ENCODE data around the gene HSD17B2.

DNA sequence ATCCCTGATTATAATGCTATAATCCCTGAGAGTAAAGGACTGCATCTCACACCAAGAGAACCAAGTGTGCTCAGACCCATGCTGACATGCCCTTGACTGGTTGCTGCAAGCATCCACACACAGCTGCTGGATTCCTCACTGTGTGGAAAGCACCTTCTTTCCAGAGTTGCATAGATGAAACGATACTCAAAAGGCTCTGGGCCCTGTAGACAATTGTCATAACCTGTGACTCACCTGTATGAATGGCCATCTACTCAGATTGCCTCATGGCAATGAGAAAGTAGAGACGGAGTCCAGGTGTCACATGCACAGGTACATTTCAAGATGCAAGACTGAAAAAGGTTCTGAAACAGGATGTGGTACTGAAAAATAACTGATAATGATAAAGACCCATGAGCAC is 76.9 kb downstream of the HSD17B2 start:
- TF ChIP-seq POLR2A (IDR thresholded peaks at IDR 0.05): no peak
- TF ChIP-seq, protein P1, sequence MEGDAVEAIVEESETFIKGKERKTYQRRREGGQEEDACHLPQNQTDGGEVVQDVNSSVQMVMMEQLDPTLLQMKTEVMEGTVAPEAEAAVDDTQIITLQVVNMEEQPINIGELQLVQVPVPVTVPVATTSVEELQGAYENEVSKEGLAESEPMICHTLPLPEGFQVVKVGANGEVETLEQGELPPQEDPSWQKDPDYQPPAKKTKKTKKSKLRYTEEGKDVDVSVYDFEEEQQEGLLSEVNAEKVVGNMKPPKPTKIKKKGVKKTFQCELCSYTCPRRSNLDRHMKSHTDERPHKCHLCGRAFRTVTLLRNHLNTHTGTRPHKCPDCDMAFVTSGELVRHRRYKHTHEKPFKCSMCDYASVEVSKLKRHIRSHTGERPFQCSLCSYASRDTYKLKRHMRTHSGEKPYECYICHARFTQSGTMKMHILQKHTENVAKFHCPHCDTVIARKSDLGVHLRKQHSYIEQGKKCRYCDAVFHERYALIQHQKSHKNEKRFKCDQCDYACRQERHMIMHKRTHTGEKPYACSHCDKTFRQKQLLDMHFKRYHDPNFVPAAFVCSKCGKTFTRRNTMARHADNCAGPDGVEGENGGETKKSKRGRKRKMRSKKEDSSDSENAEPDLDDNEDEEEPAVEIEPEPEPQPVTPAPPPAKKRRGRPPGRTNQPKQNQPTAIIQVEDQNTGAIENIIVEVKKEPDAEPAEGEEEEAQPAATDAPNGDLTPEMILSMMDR (IDR thresholded peaks at IDR 0.05): no peak
